ENCODE measurements around the gene SPATA2. TPM values are rescaled to one million over a fixed set of nuclear protein-coding genes. Genes with fewer than 3 reads are reported as not detected.

SPATA2 gene
- total and polyA plus RNA-seq, 2 of the 13 experiments (the other 11 are each of a cell fraction or from before 2014, with no cell fraction given): 3.2 to 8.7 TPM

DNA sequence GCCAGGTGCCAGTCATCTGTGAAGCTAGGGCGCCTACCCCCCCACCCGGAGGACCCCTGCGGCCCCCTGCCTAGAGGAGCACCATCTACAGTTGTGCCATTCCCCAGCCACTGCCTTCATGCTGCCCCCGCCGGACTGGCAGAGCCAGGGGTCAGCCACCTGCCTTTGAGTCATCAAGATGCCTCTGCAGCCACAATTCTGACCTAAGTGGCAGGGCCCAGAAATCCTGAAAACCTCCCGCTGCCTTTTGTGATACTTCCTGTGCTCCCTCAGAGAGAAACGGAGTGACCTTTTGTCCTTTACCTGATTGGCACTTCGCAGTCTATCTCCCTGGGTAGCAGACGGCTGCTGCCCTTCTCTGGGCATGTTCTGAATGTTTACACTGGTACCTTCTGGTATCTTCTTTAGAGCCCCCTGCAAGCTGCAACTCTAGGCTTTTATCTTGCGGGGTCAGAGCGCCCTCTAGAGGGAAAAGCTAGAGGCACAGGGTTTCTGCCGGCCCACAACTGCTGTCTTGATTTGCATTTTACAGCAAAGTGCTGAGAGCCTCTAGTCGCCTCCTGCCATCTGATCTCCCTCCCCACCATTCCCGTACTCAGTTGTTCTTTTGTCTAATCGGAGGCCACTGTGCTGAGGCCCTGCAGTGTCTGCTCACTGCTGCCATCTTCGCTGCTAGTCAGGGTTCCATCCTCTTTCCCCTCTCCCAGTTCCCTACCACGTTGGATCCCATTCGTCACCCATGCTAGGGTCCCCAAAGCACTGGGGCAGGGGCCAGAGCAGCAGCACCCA is 26.9 kb downstream of the SPATA2 start (continued):
- TF ChIP-seq, protein P1, sequence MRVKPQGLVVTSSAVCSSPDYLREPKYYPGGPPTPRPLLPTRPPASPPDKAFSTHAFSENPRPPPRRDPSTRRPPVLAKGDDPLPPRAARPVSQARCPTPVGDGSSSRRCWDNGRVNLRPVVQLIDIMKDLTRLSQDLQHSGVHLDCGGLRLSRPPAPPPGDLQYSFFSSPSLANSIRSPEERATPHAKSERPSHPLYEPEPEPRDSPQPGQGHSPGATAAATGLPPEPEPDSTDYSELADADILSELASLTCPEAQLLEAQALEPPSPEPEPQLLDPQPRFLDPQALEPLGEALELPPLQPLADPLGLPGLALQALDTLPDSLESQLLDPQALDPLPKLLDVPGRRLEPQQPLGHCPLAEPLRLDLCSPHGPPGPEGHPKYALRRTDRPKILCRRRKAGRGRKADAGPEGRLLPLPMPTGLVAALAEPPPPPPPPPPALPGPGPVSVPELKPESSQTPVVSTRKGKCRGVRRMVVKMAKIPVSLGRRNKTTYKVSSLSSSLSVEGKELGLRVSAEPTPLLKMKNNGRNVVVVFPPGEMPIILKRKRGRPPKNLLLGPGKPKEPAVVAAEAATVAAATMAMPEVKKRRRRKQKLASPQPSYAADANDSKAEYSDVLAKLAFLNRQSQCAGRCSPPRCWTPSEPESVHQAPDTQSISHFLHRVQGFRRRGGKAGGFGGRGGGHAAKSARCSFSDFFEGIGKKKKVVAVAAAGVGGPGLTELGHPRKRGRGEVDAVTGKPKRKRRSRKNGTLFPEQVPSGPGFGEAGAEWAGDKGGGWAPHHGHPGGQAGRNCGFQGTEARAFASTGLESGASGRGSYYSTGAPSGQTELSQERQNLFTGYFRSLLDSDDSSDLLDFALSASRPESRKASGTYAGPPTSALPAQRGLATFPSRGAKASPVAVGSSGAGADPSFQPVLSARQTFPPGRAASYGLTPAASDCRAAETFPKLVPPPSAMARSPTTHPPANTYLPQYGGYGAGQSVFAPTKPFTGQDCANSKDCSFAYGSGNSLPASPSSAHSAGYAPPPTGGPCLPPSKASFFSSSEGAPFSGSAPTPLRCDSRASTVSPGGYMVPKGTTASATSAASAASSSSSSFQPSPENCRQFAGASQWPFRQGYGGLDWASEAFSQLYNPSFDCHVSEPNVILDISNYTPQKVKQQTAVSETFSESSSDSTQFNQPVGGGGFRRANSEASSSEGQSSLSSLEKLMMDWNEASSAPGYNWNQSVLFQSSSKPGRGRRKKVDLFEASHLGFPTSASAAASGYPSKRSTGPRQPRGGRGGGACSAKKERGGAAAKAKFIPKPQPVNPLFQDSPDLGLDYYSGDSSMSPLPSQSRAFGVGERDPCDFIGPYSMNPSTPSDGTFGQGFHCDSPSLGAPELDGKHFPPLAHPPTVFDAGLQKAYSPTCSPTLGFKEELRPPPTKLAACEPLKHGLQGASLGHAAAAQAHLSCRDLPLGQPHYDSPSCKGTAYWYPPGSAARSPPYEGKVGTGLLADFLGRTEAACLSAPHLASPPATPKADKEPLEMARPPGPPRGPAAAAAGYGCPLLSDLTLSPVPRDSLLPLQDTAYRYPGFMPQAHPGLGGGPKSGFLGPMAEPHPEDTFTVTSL (CRISPR knock-in tag; IDR thresholded peaks at IDR 0.05; ENCODE audit: borderline replicate concordance): 0 out of 2 replicates have a peak, but pooled peaks have one; percentile 16
- TF ChIP-seq NKX3-1 (CRISPR knock-in tag; IDR thresholded peaks at IDR 0.05) (no peak), ZNF335 (CRISPR knock-in tag; IDR thresholded peaks at IDR 0.05) (0 out of 2 replicates have a peak, but pooled peaks have one; percentile 49), ZNF850 (CRISPR knock-in tag; conservative IDR thresholded peaks at IDR 0.05) (no peak), HNRNPH1 (optimal IDR thresholded peaks at IDR 0.05; ENCODE audit: low read depth, low read length) (no peak), ESRRA (CRISPR knock-in tag; IDR thresholded peaks at IDR 0.05; ENCODE audit: low read depth) (no peak), ZNF589 (CRISPR knock-in tag; conservative IDR thresholded peaks at IDR 0.05) (no peak), GZF1 (CRISPR knock-in tag; IDR thresholded peaks at IDR 0.05) (no peak), HES4 (CRISPR knock-in tag; IDR thresholded peaks at IDR 0.05; ENCODE audit: borderline replicate concordance) (no peak), SOX6 (IDR thresholded peaks at IDR 0.05) (no peak), SOX6 (CRISPR knock-in tag; IDR thresholded peaks at IDR 0.05) (no peak), CHCHD3 (CRISPR knock-in tag; IDR thresholded peaks at IDR 0.05) (0 out of 2 replicates have a peak, but pooled peaks have one; percentile 35), RAD51 (IDR thresholded peaks at IDR 0.05; ENCODE audit: borderline replicate concordance) (no peak), MAZ (IDR thresholded peaks at IDR 0.05; ENCODE audit: borderline replicate concordance, low read depth, low read length) (peak; percentile 31; the same call in 1 of the 2 replicates), MAZ (CRISPR knock-in tag; IDR thresholded peaks at IDR 0.05; ENCODE audit: low read depth) (no peak), ZNF496 (CRISPR knock-in tag; IDR thresholded peaks at IDR 0.05; ENCODE audit: insufficient replicate concordance) (no peak), DPF2 (CRISPR knock-in tag; IDR thresholded peaks at IDR 0.05; ENCODE audit: borderline replicate concordance, low read depth) (no peak)
- TF ChIP-seq, protein P2, sequence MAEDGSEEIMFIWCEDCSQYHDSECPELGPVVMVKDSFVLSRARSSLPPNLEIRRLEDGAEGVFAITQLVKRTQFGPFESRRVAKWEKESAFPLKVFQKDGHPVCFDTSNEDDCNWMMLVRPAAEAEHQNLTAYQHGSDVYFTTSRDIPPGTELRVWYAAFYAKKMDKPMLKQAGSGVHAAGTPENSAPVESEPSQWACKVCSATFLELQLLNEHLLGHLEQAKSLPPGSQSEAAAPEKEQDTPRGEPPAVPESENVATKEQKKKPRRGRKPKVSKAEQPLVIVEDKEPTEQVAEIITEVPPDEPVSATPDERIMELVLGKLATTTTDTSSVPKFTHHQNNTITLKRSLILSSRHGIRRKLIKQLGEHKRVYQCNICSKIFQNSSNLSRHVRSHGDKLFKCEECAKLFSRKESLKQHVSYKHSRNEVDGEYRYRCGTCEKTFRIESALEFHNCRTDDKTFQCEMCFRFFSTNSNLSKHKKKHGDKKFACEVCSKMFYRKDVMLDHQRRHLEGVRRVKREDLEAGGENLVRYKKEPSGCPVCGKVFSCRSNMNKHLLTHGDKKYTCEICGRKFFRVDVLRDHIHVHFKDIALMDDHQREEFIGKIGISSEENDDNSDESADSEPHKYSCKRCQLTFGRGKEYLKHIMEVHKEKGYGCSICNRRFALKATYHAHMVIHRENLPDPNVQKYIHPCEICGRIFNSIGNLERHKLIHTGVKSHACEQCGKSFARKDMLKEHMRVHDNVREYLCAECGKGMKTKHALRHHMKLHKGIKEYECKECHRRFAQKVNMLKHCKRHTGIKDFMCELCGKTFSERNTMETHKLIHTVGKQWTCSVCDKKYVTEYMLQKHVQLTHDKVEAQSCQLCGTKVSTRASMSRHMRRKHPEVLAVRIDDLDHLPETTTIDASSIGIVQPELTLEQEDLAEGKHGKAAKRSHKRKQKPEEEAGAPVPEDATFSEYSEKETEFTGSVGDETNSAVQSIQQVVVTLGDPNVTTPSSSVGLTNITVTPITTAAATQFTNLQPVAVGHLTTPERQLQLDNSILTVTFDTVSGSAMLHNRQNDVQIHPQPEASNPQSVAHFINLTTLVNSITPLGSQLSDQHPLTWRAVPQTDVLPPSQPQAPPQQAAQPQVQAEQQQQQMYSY (CRISPR knock-in tag; IDR thresholded peaks at IDR 0.05): no peak
- TF ChIP-seq, protein P3, sequence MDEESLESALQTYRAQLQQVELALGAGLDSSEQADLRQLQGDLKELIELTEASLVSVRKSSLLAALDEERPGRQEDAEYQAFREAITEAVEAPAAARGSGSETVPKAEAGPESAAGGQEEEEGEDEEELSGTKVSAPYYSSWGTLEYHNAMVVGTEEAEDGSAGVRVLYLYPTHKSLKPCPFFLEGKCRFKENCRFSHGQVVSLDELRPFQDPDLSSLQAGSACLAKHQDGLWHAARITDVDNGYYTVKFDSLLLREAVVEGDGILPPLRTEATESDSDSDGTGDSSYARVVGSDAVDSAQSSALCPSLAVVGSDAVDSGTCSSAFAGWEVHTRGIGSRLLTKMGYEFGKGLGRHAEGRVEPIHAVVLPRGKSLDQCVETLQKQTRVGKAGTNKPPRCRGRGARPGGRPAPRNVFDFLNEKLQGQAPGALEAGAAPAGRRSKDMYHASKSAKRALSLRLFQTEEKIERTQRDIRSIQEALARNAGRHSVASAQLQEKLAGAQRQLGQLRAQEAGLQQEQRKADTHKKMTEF (CRISPR knock-in tag; IDR thresholded peaks at IDR 0.05): 0 out of 2 replicates have a peak, but pooled peaks have one; percentile 50

Data from HepG2 (cell line).